Dendritic cell treated with granulocyte-macrophage colony-stimulating factor and Interleukin-4, amounts not matched to agents 40 ng/mL and 50 ng/mL, for 4 days (primary cell): ENCODE results near the gene SMOC2.

Experiments
- H3K27ac Mint-ChIP-seq: one replicate; pipeline ENCODE4 v1.8.0; 2022; ENCODE audit warnings: mild to moderate bottlenecking, mixed read lengths
- H3K27me3 Mint-ChIP-seq: one replicate; pipeline ENCODE4 v1.8.0; 2022; ENCODE audit warnings: mild to moderate bottlenecking, mixed read lengths
- H3K36me3 Mint-ChIP-seq: one replicate; pipeline ENCODE4 v1.8.0; 2022; ENCODE audit warnings: low read depth, mixed read lengths
- H3K4me1 Mint-ChIP-seq: one replicate; pipeline ENCODE4 v1.8.0; 2022; ENCODE audit warnings: low read depth, mixed read lengths
- H3K4me3 Mint-ChIP-seq: one replicate; pipeline ENCODE4 v1.8.0; 2022; ENCODE audit warnings: mild to moderate bottlenecking, moderate library complexity, mixed read lengths
- H3K9me3 Mint-ChIP-seq: one replicate; pipeline ENCODE4 v1.8.0; 2022; ENCODE audit warnings: mixed read lengths
- intact Hi-C: fragments of 100-400 bp; cut with micrococcal nuclease; formaldehyde crosslinking; loops from one replicate; pipeline ENCODE4 v1.15.0; 2022

Gene SMOC2

GRCh38 chr6:168546151-168546550, 105.2 kb downstream of the SMOC2 start:
- Mint-ChIP-seq H3K4me3 (no peak overlapping the region), H3K27ac (no peak overlapping the region), H3K27me3 (no peaks in the 10 kb centered on the region), H3K4me1 (no peaks in the 10 kb centered on the region), H3K36me3 (no peaks in the 10 kb centered on the region), H3K9me3 (no peaks in the 10 kb centered on the region)
- intact Hi-C loops: no loop called here

GRCh38 chr6:168546730-168547129, 105.7 kb downstream of the SMOC2 start:
- H3K36me3 Mint-ChIP-seq: no peaks in the 10 kb centered on the region
- H3K27ac Mint-ChIP-seq: no peak overlapping the region
- no peaks in the 10 kb centered on the region for H3K27me3 Mint-ChIP-seq
- no peaks in the 10 kb centered on the region for H3K4me1 Mint-ChIP-seq
- intact Hi-C loops: no loop called here
- no peak overlapping the region for H3K4me3 Mint-ChIP-seq
- H3K9me3 Mint-ChIP-seq: no peaks in the 10 kb centered on the region

DNA sequence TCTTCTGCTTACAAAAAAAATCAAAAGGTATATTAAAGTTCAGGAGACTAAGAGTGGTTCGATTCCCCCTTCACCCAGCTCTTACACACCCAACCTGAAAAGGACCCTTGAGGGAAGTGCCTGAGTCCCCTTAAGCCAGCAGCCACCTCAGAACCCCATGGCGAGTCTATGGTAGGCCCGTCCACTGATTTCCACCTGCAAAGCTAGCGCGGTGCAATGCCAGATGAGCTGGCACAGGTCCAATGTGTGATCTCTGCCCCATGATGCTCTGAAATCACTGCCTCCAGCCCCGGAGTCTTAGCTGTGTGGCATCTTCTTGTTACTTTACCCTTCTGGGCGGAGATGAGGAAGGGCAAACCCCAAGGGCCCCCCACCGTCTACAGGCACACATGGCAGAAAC, 109.3 kb downstream of the SMOC2 start:
- H3K27ac Mint-ChIP-seq: no peak overlapping the region
- intact Hi-C loops: no loop called here
- no peaks in the 10 kb centered on the region for H3K27me3 Mint-ChIP-seq
- H3K4me1 Mint-ChIP-seq: no peaks in the 10 kb centered on the region
- no peak overlapping the region for H3K4me3 Mint-ChIP-seq
- H3K9me3 Mint-ChIP-seq: peaks cover 6% of the 10 kb centered on the region
- H3K36me3 Mint-ChIP-seq: no peaks in the 10 kb centered on the region

DNA sequence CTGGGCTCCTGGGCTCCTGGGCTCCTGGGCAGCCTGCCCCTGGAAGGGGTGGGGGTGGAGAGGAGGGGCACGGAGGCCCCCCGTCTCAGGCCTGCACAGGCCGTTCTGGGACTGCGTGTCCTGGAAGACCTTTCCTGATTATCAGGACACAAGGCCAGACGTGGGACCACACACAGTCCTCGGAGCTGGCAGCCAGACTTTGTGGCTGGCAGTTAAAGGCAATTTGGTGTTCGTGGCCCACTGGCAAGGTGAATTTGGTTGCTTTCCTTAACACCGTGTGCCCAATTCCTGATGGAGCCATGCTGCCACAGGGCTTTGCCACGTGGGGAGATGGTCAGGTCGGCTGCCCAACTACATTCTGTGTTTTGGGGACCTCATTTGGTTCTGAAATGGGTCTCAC, 113.5 kb downstream of the SMOC2 start:
- Mint-ChIP-seq H3K27me3 (no peaks in the 10 kb centered on the region), H3K27ac (no peak overlapping the region), H3K4me1 (no peaks in the 10 kb centered on the region), H3K36me3 (no peaks in the 10 kb centered on the region), H3K9me3 (peaks cover 15% of the 10 kb centered on the region), H3K4me3 (no peak overlapping the region)
- intact Hi-C loops: no loop called here

GRCh38 chr6:168554898-168555617, 114.1 kb downstream of the SMOC2 start:
- H3K27me3 Mint-ChIP-seq: no peaks in the 10 kb centered on the region
- no peaks in the 10 kb centered on the region for H3K36me3 Mint-ChIP-seq
- intact Hi-C loops: no loop called here
- H3K27ac Mint-ChIP-seq: no peak overlapping the region
- no peaks in the 10 kb centered on the region for H3K4me1 Mint-ChIP-seq
- no peak overlapping the region for H3K4me3 Mint-ChIP-seq
- H3K9me3 Mint-ChIP-seq: peaks cover 15% of the 10 kb centered on the region

- intact Hi-C loops: no loop called here
- H3K9me3 Mint-ChIP-seq: peaks cover 15% of the 10 kb centered on the region
- H3K27me3 Mint-ChIP-seq: no peaks in the 10 kb centered on the region
- no peaks in the 10 kb centered on the region for H3K4me1 Mint-ChIP-seq
- H3K27ac Mint-ChIP-seq: no peak overlapping the region
- no peaks in the 10 kb centered on the region for H3K36me3 Mint-ChIP-seq
- H3K4me3 Mint-ChIP-seq: no peak overlapping the region
Observed at GRCh38 chr6:168555618-168556273, 114.8 kb downstream of the SMOC2 start.

- H3K9me3 Mint-ChIP-seq: peaks cover 15% of the 10 kb centered on the region
- no peak overlapping the region for H3K27ac Mint-ChIP-seq
- H3K27me3 Mint-ChIP-seq: no peaks in the 10 kb centered on the region
- no peak overlapping the region for H3K4me3 Mint-ChIP-seq
- intact Hi-C loops: no loop called here
- no peaks in the 10 kb centered on the region for H3K4me1 Mint-ChIP-seq
- H3K36me3 Mint-ChIP-seq: no peaks in the 10 kb centered on the region
Observed at GRCh38 chr6:168557512-168557911, 116.5 kb downstream of the SMOC2 start.

DNA sequence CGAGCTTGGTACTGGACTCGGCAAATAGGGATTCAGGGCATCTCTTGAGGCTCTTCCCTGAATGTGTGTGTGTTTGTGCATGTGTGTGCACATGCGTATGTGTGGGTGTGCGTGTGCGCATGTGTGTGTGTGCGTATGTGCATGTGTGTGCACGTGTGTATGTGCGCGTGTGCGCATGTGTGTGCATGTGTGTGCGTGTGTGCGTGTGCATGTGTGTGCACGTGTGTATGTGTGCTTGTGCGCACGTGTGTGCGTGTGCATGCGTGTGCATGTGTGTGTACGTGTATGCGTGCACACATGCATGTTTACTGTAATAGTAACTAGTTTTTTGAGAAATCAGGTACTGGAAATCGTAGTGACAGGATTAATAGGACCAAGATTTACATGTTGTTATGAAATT, 117.7 kb downstream of the SMOC2 start:
- intact Hi-C loops: no loop called here
- no peaks in the 10 kb centered on the region for H3K36me3 Mint-ChIP-seq
- H3K4me3 Mint-ChIP-seq: no peak overlapping the region
- no peaks in the 10 kb centered on the region for H3K27me3 Mint-ChIP-seq
- no peaks in the 10 kb centered on the region for H3K4me1 Mint-ChIP-seq
- H3K9me3 Mint-ChIP-seq: peaks cover 14% of the 10 kb centered on the region
- no peak overlapping the region for H3K27ac Mint-ChIP-seq

DNA sequence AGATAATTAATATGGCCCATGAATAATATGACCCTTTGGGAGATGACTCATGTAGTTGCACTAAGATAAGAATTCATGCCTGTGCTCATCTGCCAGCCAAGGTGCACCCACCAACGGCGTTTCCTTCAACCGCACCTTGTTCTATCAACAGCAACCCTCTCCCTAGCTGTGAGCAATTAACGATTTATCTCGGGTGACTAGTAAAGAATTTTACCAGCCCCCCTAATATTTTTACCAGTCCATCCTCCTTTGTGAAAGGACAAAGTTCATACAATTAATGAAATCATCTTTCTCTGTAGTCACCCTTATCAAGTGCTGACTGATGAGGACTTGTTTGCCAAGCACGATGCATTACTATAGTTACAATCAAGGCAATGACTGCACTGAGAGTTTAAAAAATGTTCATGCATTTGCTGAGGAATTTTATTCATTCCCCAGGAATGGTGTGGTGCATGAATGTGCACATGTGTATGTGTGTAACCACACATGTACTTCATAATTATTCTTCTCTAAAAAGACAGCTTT, 118.7 kb downstream of the SMOC2 start:
- peaks cover 9% of the 10 kb centered on the region for H3K9me3 Mint-ChIP-seq
- no peak overlapping the region for H3K27ac Mint-ChIP-seq
- H3K4me3 Mint-ChIP-seq: no peak overlapping the region
- no peaks in the 10 kb centered on the region for H3K4me1 Mint-ChIP-seq
- intact Hi-C loops: no loop called here
- no peaks in the 10 kb centered on the region for H3K36me3 Mint-ChIP-seq
- no peaks in the 10 kb centered on the region for H3K27me3 Mint-ChIP-seq

DNA sequence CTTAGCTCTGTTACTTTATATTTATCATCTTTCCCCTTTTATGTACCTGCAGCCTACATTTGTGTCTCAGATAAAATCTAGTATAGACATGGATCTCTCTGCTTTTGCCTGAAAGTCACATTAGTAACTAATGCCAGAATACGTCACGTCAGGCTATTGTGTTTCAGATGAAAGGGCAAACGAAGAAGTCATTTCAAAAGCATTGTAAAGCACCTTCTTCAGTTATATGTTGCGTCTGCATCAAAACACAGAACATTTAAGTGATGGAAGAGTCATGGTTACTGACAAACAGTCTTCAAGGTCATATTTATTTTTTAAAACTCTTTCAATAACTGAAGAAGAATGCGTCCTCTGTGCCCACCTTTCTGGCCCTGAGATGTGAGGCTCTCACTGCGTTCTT, 119.1 kb downstream of the SMOC2 start:
- no peaks in the 10 kb centered on the region for H3K36me3 Mint-ChIP-seq
- H3K9me3 Mint-ChIP-seq: peaks cover 9% of the 10 kb centered on the region
- no peak overlapping the region for H3K27ac Mint-ChIP-seq
- no peaks in the 10 kb centered on the region for H3K27me3 Mint-ChIP-seq
- intact Hi-C loops: no loop called here
- H3K4me3 Mint-ChIP-seq: no peak overlapping the region
- no peaks in the 10 kb centered on the region for H3K4me1 Mint-ChIP-seq

GRCh38 chr6:168562576-168563151, 121.7 kb downstream of the SMOC2 start:
- peaks cover 9% of the 10 kb centered on the region for H3K9me3 Mint-ChIP-seq
- no peak overlapping the region for H3K27ac Mint-ChIP-seq
- no peaks in the 10 kb centered on the region for H3K4me1 Mint-ChIP-seq
- intact Hi-C loops: no loop called here
- no peaks in the 10 kb centered on the region for H3K36me3 Mint-ChIP-seq
- no peak overlapping the region for H3K4me3 Mint-ChIP-seq
- H3K27me3 Mint-ChIP-seq: no peaks in the 10 kb centered on the region

DNA sequence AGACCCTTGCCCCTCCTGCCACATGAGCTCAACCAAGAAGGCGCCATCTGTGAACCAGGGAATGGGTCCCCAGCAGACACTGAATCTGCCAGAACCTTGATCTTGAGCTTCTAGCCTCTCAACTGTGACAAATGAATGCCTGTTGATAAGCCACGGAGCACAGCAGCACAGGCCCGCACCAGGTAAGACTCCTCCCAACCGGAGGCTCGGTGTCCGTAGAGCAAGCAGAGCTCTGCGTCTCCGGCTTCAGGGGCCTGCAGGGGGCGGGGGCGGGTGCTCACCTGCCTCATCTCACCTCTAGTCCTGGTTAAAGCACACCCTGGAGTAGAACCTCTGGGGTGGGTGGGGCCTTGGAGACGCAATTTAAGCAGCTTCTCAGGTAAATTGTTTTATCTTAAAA, 122.7 kb downstream of the SMOC2 start:
- Mint-ChIP-seq H3K36me3 (no peaks in the 10 kb centered on the region), H3K27ac (no peak overlapping the region), H3K27me3 (no peaks in the 10 kb centered on the region), H3K4me3 (no peak overlapping the region), H3K4me1 (no peaks in the 10 kb centered on the region), H3K9me3 (peaks cover 4% of the 10 kb centered on the region)
- intact Hi-C loops: no loop called here

DNA sequence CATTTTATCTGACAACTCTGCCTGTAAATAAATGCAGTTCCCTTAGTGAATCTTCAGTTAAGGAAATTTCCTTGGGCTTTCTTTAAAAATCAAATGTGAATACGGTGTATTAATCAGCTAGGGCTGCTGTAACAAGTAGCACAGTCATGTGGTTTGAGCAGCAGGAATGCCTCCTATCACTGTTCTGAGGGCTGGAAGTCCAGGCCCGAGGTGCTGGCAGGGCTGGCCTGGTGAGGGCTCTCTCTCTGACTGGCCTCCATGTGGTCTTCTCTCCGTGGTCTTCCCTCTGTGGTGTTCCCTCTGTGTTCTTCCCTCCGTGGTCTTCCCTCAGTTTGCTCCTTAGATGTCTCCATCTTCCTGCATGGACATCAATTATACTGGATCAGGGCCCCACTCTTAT, 124.1 kb downstream of the SMOC2 start:
- H3K9me3 Mint-ChIP-seq: no peaks in the 10 kb centered on the region
- no peak overlapping the region for H3K27ac Mint-ChIP-seq
- H3K27me3 Mint-ChIP-seq: no peaks in the 10 kb centered on the region
- H3K4me1 Mint-ChIP-seq: no peaks in the 10 kb centered on the region
- H3K4me3 Mint-ChIP-seq: no peak overlapping the region
- H3K36me3 Mint-ChIP-seq: no peaks in the 10 kb centered on the region
- intact Hi-C loops: no loop called here

DNA sequence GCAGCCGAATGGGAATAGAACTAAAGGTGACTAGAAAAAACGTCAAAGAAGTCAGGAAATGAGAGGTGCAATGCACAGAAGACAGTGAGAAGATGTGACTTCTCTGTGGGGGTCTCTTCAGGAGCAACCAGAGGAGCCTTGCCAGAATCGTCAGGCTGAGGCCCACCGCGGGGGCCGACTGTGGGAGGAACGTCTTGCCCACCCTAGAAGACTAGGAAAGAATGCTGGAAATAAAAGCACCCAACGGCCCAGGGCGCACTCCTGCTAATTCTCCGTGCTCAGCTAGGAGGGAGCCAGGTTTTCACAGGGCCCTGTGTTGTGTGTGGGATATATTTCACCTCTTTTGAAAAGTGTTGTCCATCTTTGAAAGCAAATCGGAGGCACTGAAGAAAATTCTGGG, 129.2 kb downstream of the SMOC2 start:
- H3K4me1 Mint-ChIP-seq: no peaks in the 10 kb centered on the region
- H3K27ac Mint-ChIP-seq: no peak overlapping the region
- no peak overlapping the region for H3K4me3 Mint-ChIP-seq
- no peaks in the 10 kb centered on the region for H3K9me3 Mint-ChIP-seq
- H3K27me3 Mint-ChIP-seq: no peaks in the 10 kb centered on the region
- intact Hi-C loops: no loop called here
- no peaks in the 10 kb centered on the region for H3K36me3 Mint-ChIP-seq
